HG03066 (cell line): ENCODE results near the gene METTL17.

Experiments used
- ATAC-seq: cut with Tn5 transposase; IDR thresholded peaks from one replicate; pipeline ENCODE4 v1.9.1; 2021; ENCODE audit warnings: low read depth; ENCODE audit not compliant: unreplicated experiment

Gene METTL17

GRCh38 chr14:21041676-21042433 is 52.1 kb downstream of the METTL17 start, which contains the start of gene RNASE7:
RNASE7 (plus strand) TSS chr14:21042362; CDS start chr14:21042993, 631 bp downstream.
- no peak for ATAC-seq

- ATAC-seq = no peak
These were observed 53.1 kb downstream of the METTL17 start for GRCh38 chr14:21042918-21043317.

- ATAC-seq = no peak
These were observed 53.7 kb downstream of the METTL17 start for GRCh38 chr14:21043387-21043973.

GRCh38 chr14:21043974-21044618 is 54.3 kb downstream of the METTL17 start:
- no peak for ATAC-seq
